Parathyroid adenoma (tissue), 2 donors: ENCODE measurements around the gene SLC12A7.
"Not testable (repeated sequence)": the region's sequence is repeated elsewhere in the genome, so short reads cannot be mapped to it uniquely, and the experiment has no call there.

Source experiments
- H2AFZ ChIP-seq: fragments of 300-600 bp; sonication (generic); one replicate; pipeline ENCODE4 v1.7.0; 2017; ENCODE audit warnings: antibody characterized with exemption, mild to moderate bottlenecking
- H3K27ac ChIP-seq: fragments of 300-600 bp; sonication (generic); one replicate; pipeline ENCODE4 v1.7.0; 2017
- H3K27me3 ChIP-seq: fragments of 300-600 bp; sonication (generic); one replicate; pipeline ENCODE4 v1.7.0; 2017; ENCODE audit warnings: low read length; ENCODE audit not compliant: control insufficient read depth, insufficient read depth
- H3K36me3 ChIP-seq: fragments of 300-600 bp; sonication (generic); one replicate; pipeline ENCODE4 v1.7.0; 2017; ENCODE audit warnings: low read length; ENCODE audit not compliant: control insufficient read depth, insufficient read depth
- H3K4me1 ChIP-seq: fragments of 300-600 bp; sonication (generic); one replicate; pipeline ENCODE4 v1.7.0; 2017; ENCODE audit warnings: control low read depth
- H3K4me2 ChIP-seq: fragments of 300-600 bp; sonication (generic); one replicate; pipeline ENCODE4 v1.7.0; 2017; ENCODE audit warnings: low read length
- H3K4me3 ChIP-seq: fragments of 300-600 bp; sonication (generic); one replicate; pipeline ENCODE4 v1.7.0; 2017; ENCODE audit warnings: low read depth, low read length
- H3K79me2 ChIP-seq: fragments of 300-600 bp; sonication (generic); one replicate; pipeline ENCODE4 v1.7.0; 2017; ENCODE audit warnings: control low read depth
- H3K9ac ChIP-seq: fragments of 300-600 bp; sonication (generic); one replicate; pipeline ENCODE4 v1.7.0; 2017; ENCODE audit warnings: mild to moderate bottlenecking
- H3K9me3 ChIP-seq: fragments of 300-600 bp; sonication (generic); one replicate; pipeline ENCODE4 v1.7.0; 2017; ENCODE audit warnings: low read length; ENCODE audit not compliant: control insufficient read depth
- CTCF ChIP-seq: fragments of 300-600 bp; sonication (generic); IDR thresholded peaks from one replicate; pipeline ENCODE4 v1.7.0; 2017; ENCODE audit warnings: antibody characterized with exemption, mild to moderate bottlenecking
- donor health status: primary hyperparathyroidism.

SLC12A7 gene

GRCh38 chr5:1099926-1100663 is 11.8 kb downstream of the SLC12A7 start:
- no peak for TF ChIP-seq CTCF
- Histone ChIP-seq H3K4me2 (no peak overlapping the region), H3K4me1 (peaks cover 14% of the 10 kb centered on the region)

GRCh38 chr5:1098986-1099597 is 12.8 kb downstream of the SLC12A7 start:
- H3K27ac ChIP-seq = no peak overlapping the region
- peaks cover 12% of the 10 kb centered on the region for H3K4me1 ChIP-seq

More at GRCh38 chr5:1099926-1100663, 11.8 kb downstream of the SLC12A7 start:
- no peak overlapping the region for H3K27ac ChIP-seq
- no peaks in the 10 kb centered on the region for H3K9me3 ChIP-seq
- H3K36me3 ChIP-seq = no peaks in the 10 kb centered on the region
- H3K9ac ChIP-seq = no peak overlapping the region
- H3K4me3 ChIP-seq = no peak overlapping the region
- H3K79me2 ChIP-seq = peaks cover 19% of the 10 kb centered on the region
- H3K27me3 ChIP-seq = no peaks in the 10 kb centered on the region
- no peak overlapping the region for H2AFZ ChIP-seq

GRCh38 chr5:1097988-1098385 is 13.9 kb downstream of the SLC12A7 start:
- H3K4me1 ChIP-seq, H3K4me2 ChIP-seq: not testable (repeated sequence)

More at GRCh38 chr5:1098986-1099597, 12.8 kb downstream of the SLC12A7 start:
- Histone ChIP-seq H3K4me3 (no peak overlapping the region), H3K4me2 (no peak overlapping the region), H3K36me3 (no peaks in the 10 kb centered on the region), H3K9me3 (no peaks in the 10 kb centered on the region), H3K79me2 (peaks cover 19% of the 10 kb centered on the region), H2AFZ (no peak overlapping the region), H3K9ac (no peak overlapping the region), H3K27me3 (no peaks in the 10 kb centered on the region)
- TF ChIP-seq CTCF = no peak

GRCh38 chr5:1097381-1097987 is 14.4 kb downstream of the SLC12A7 start:
- Histone ChIP-seq H3K36me3 (no peaks in the 10 kb centered on the region), H3K9ac (no peak overlapping the region), H3K27me3 (no peaks in the 10 kb centered on the region), H3K9me3 (no peaks in the 10 kb centered on the region), H3K79me2 (peaks cover 14% of the 10 kb centered on the region), H2AFZ (no peak overlapping the region), H3K4me2 (no peak overlapping the region), H3K27ac (no peak overlapping the region), H3K4me3 (no peak overlapping the region), H3K4me1 (no peaks in the 10 kb centered on the region)
- TF ChIP-seq CTCF = no peak

More at GRCh38 chr5:1097988-1098385, 13.9 kb downstream of the SLC12A7 start:
- not testable (repeated sequence) for H3K36me3 ChIP-seq, H3K27me3 ChIP-seq, H2AFZ ChIP-seq, H3K9ac ChIP-seq, H3K27ac ChIP-seq, H3K9me3 ChIP-seq, H3K4me3 ChIP-seq
- peaks cover 14% of the 10 kb centered on the region for H3K79me2 ChIP-seq

- Histone ChIP-seq H3K79me2 (peaks cover 11% of the 10 kb centered on the region), H3K27me3 (no peaks in the 10 kb centered on the region), H3K27ac (no peak overlapping the region)
Observed at GRCh38 chr5:1096838-1097237, 15.0 kb downstream of the SLC12A7 start.

More at GRCh38 chr5:1096838-1097237, 15.0 kb downstream of the SLC12A7 start:
- H3K9me3 ChIP-seq = no peaks in the 10 kb centered on the region
- no peaks in the 10 kb centered on the region for H3K36me3 ChIP-seq
- no peak overlapping the region for H3K4me3 ChIP-seq
- no peaks in the 10 kb centered on the region for H3K4me1 ChIP-seq
- H3K4me2 ChIP-seq = no peak overlapping the region
- no peak overlapping the region for H2AFZ ChIP-seq
- TF ChIP-seq CTCF = no peak
- H3K9ac ChIP-seq = no peak overlapping the region
